ENCODE measurements around the gene SHTN1.

SHTN1 gene

DNA sequence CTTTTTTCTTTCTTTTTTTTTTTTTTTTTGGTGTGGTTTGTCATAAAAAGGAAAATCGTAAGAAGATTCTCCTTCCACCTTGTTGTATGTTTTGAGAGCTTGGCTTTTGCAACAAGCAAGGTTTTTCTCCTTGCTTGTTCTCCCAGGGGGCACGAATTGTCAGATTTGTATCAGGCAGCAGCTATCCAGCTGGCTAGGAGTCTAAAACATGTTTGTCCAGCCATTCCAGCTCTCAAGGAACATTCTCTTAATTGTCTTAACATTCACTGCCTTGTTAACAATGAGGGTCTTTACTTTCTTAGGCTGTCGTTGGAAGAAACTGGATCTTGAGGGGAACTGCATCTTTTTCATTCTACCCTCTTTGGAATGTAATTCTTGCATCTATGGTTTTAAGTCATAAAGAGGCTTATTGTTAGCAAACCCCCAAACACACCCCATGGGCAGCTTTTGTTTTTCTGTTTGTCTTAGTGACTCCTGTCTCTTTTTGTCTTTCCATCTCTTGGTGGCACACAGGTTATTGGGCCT lies 14.6 kb downstream of the SHTN1 start:
- Mint-ChIP-seq H3K9me3 (no peaks in the 10 kb centered on the region), H3K27ac (no peak overlapping the region), H3K36me3 (ENCODE audit: low read depth) (no peaks in the 10 kb centered on the region), H3K4me1 (peaks cover 19% of the 10 kb centered on the region), H3K4me3 (no peak overlapping the region), H3K27me3 (ENCODE audit: low read depth, poor library complexity) (peaks cover 7% of the 10 kb centered on the region)
- no peak for DNase-seq
- TF ChIP-seq, protein P1, sequence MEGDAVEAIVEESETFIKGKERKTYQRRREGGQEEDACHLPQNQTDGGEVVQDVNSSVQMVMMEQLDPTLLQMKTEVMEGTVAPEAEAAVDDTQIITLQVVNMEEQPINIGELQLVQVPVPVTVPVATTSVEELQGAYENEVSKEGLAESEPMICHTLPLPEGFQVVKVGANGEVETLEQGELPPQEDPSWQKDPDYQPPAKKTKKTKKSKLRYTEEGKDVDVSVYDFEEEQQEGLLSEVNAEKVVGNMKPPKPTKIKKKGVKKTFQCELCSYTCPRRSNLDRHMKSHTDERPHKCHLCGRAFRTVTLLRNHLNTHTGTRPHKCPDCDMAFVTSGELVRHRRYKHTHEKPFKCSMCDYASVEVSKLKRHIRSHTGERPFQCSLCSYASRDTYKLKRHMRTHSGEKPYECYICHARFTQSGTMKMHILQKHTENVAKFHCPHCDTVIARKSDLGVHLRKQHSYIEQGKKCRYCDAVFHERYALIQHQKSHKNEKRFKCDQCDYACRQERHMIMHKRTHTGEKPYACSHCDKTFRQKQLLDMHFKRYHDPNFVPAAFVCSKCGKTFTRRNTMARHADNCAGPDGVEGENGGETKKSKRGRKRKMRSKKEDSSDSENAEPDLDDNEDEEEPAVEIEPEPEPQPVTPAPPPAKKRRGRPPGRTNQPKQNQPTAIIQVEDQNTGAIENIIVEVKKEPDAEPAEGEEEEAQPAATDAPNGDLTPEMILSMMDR (IDR thresholded peaks at IDR 0.05), result no peak

DNA sequence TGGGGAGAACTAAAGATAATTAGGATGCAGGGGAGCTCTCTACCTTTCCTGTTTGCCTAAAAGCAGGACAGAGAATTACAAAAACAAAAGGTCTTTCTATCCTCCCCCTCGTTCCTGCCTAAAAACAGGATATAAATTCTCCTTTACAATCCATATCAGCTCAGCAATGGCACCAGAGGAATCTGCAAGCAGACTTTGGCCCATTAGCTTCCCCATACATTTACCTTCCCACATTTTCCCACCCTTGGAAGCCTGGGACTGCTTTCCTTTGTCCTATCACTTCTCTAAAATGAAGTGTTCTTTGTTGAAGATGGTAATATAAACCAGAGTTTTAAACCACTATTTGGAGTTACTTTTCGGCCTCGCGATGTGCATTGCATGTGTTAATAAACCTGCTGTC lies 15.5 kb downstream of the SHTN1 start:
- H3K4me3 Mint-ChIP-seq, result no peak overlapping the region

DNA sequence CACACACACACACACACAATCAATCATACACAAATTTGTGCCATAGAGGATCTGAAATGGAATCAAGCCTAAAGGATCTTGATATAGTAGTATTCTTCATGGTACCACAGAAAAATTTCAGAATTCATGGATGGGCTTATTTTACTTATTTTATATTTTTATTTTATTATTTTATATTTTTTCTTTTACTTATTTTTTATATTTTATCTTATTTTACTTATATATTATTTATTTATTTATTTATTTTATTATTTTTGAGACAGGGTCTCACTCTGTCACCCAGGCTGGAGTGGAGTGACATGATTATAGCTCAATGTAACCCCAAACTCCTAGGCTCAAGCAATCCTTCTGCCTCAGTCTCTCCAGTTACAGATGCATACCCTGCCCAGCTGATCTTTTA lies 16.7 kb downstream of the SHTN1 start:
- H3K4me1 Mint-ChIP-seq, result peaks cover 19% of the 10 kb centered on the region
- TF ChIP-seq, protein P1 (IDR thresholded peaks at IDR 0.05), result no peak
- DNase-seq, result no peak
- no peaks in the 10 kb centered on the region for H3K9me3 Mint-ChIP-seq
- peaks cover 7% of the 10 kb centered on the region for H3K27me3 Mint-ChIP-seq (ENCODE audit: low read depth, poor library complexity)
- no peak overlapping the region for H3K27ac Mint-ChIP-seq
- no peaks in the 10 kb centered on the region for H3K36me3 Mint-ChIP-seq (ENCODE audit: low read depth)
- no peak overlapping the region for H3K4me3 Mint-ChIP-seq

More for the DNA sequence above, 15.5 kb downstream of the SHTN1 start:
- H3K27me3 Mint-ChIP-seq (ENCODE audit: low read depth, poor library complexity), result peaks cover 7% of the 10 kb centered on the region
- TF ChIP-seq, protein P1 (IDR thresholded peaks at IDR 0.05), result no peak
- H3K4me1 Mint-ChIP-seq, result peaks cover 19% of the 10 kb centered on the region
- no peaks in the 10 kb centered on the region for H3K36me3 Mint-ChIP-seq (ENCODE audit: low read depth)
- no peaks in the 10 kb centered on the region for H3K9me3 Mint-ChIP-seq
- DNase-seq, result no peak
- peak overlapping the region; percentile 20 for H3K27ac Mint-ChIP-seq

DNA sequence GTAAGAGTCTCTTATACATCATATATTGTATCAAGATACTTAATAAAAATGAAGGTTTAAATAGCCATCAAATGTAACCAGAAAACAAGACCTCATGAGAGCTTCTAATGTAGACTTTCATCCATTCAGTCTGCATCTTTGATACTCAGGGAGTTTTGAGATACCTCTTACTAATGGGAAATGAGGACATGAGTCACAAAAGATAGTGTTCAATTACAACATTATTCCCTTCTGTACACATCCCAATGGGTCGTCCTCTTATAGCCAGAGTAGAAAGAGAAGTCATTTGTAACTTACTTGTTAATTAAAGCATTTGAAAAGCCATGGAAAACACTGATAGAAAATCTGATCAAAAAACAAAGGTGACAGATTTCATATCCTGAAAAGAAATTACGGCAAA lies 19.4 kb downstream of the SHTN1 start:
- H3K27ac Mint-ChIP-seq, result no peak overlapping the region
- DNase-seq, result no peak
- peaks cover 14% of the 10 kb centered on the region for H3K27me3 Mint-ChIP-seq (ENCODE audit: low read depth, poor library complexity)
- peaks cover 17% of the 10 kb centered on the region for H3K4me1 Mint-ChIP-seq
- H3K36me3 Mint-ChIP-seq (ENCODE audit: low read depth), result no peaks in the 10 kb centered on the region
- H3K4me3 Mint-ChIP-seq, result no peak overlapping the region
- TF ChIP-seq, protein P1 (IDR thresholded peaks at IDR 0.05), result no peak
- H3K9me3 Mint-ChIP-seq, result no peaks in the 10 kb centered on the region

DNA sequence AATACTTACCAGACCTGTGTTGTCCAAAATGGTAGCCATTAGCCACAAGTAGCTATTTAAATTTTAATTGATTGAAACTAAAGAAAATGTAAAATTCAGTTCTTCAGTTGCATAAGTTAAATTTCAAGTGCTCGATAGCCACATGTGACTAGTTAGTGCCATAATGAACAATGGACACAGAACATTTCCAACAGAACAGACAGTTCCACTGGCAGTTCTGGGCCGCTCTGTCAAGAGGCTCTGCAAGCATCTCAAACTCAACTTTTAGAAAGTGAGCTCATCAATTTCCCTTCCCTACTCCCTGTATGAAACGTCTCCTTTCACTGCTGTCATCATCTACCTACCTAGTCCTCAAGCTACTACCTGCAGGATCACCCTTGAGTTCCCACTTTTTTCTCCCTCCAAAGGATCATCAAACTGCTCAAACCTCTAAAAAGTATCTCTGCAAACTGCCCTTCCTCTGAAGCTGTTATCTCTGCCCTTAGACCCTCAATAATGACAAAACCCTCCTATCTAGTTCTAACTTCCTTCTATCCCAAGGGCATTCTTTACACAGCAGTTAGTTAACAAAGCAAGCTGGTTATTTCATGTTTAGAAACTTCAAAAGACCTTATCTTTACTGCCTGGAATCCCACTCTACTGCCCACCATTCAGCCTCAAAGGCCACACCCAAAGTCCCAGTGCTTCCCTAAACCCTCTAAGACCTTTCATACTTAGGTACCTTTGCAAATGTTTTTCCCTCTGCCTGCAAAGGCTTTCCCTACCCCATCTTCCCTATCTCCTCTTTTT lies 20.6 kb downstream of the SHTN1 start:
- Mint-ChIP-seq H3K9me3 (no peaks in the 10 kb centered on the region), H3K27me3 (ENCODE audit: low read depth, poor library complexity) (peaks cover 10% of the 10 kb centered on the region), H3K27ac (no peak overlapping the region), H3K36me3 (ENCODE audit: low read depth) (no peaks in the 10 kb centered on the region), H3K4me1 (peaks cover 4% of the 10 kb centered on the region), H3K4me3 (no peak overlapping the region)
- no peak for DNase-seq
- TF ChIP-seq, protein P1 (IDR thresholded peaks at IDR 0.05), result no peak

DNA sequence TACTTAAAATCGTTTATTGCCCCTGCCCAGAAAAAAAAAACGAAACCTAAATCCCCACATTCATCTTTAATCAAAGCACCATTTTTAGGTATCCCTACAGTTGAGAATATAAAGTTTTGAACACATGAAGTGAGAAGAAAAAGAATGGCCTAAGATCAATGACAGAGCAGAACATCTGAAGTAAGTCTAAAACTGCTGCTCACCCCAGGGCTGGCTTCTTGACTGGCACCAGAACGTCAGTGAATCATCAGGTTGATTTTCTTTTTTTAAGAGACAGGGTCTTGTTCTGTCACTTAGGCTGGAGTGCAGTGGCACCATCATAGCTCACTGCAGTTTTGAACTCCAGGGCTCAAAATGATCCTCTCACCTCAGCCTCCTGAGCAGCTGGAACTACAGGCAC lies 24.9 kb downstream of the SHTN1 start:
- TF ChIP-seq, protein P1 (IDR thresholded peaks at IDR 0.05), result no peak
- H3K9me3 Mint-ChIP-seq, result no peaks in the 10 kb centered on the region
- H3K4me3 Mint-ChIP-seq, result no peak overlapping the region
- peaks cover 7% of the 10 kb centered on the region for H3K27me3 Mint-ChIP-seq (ENCODE audit: low read depth, poor library complexity)
- no peaks in the 10 kb centered on the region for H3K36me3 Mint-ChIP-seq (ENCODE audit: low read depth)
- DNase-seq, result no peak
- H3K27ac Mint-ChIP-seq, result no peak overlapping the region
- no peaks in the 10 kb centered on the region for H3K4me1 Mint-ChIP-seq
